A549 (cell line): ENCODE measurements around the gene ST6GAL1.

ENCODE experiments used
- CTCF ChIP-seq: fragments of >200 bp; sonication (Bioruptor Twin); formaldehyde crosslinking; IDR thresholded peaks from 3 replicates; pipeline ENCODE4 v1.5.1; 2016
- KDM1A ChIP-seq: fragments of 200-600 bp; sonication (generic); IDR thresholded peaks from 2 replicates; pipeline ENCODE4 v1.6.1; 2016; ENCODE audit warnings: low read depth, mild to moderate bottlenecking
- MAFK ChIP-seq: fragments of 450-650 bp; IDR thresholded peaks from 2 replicates; pipeline ENCODE4 v1.6.1; 2014; ENCODE audit not compliant: partially characterized antibody
- RAD21 ChIP-seq, 2 experiments: fragments of >200 bp in 1 of 2; sonication (Bioruptor Twin) in 1 of 2; formaldehyde crosslinking in 1 of 2; IDR thresholded peaks in 1 of 2; conservative IDR thresholded peaks in 1 of 2; 2 replicates in 1 of 2; 3 replicates in 1 of 2; pipeline ENCODE4 v1.6.1; 2012 to 2018; ENCODE audit warnings: inconsistent platforms in 1 of 2
- REST ChIP-seq: fragments of 200-600 bp; sonication (generic); IDR thresholded peaks from 2 replicates; pipeline ENCODE4 v1.6.1; 2016; ENCODE audit warnings: antibody characterized with exemption, mild to moderate bottlenecking, moderate library complexity
- USF2 ChIP-seq: fragments of 450-650 bp; IDR thresholded peaks from 2 replicates; pipeline ENCODE4 v1.6.1; 2014; ENCODE audit warnings: antibody characterized with exemption
- ZC3H11A ChIP-seq: fragments of 450-650 bp; IDR thresholded peaks from 2 replicates; pipeline ENCODE4 v1.6.1; 2014; ENCODE audit warnings: antibody characterized with exemption, mild to moderate bottlenecking

GRCh38 chr3:186978712-186979111, 48.4 kb downstream of the ST6GAL1 start:
- TF ChIP-seq RAD21 (conservative IDR thresholded peaks at IDR 0.05 in 1 of 2, IDR thresholded peaks at IDR 0.05 in 1 of 2): no peak
- TF ChIP-seq REST: no peak
- no peak for TF ChIP-seq CTCF
- no peak for TF ChIP-seq USF2
- no peak for TF ChIP-seq ZC3H11A
- no peak for TF ChIP-seq MAFK
- TF ChIP-seq KDM1A: no peak
